Lung (tissue), 12 donors: ENCODE measurements around the gene VAT1. TPM values are rescaled to one million over a fixed set of nuclear protein-coding genes. Genes with fewer than 3 reads are reported as not detected.

ENCODE experiments used
- ATAC-seq: fragments of 200-7000 bp; cut with Tn5 transposase; one replicate; pipeline ENCODE4 v1.9.1; 2020; ENCODE audit warnings: moderate number of reproducible peaks; ENCODE audit not compliant: insufficient read depth, low FRiP score
- DNase-seq, 3 donors: peaks; one replicate each; pipeline ENCODE4 v3.0.0-alpha.2; 2013 to 2017
- H3K27ac ChIP-seq, 2 donors: one replicate each; pipeline ENCODE4 v1.5.1; 2013; ENCODE audit warnings: mild to moderate bottlenecking in 2 of 2, moderate library complexity in 2 of 2, control low read depth in 1 of 2, inconsistent platforms in 1 of 2, low read depth in 1 of 2, low read length in 1 of 2
- H3K27me3 ChIP-seq, 3 donors: one replicate each; pipeline ENCODE4 v1.5.1; 2013; ENCODE audit warnings: low read length in 2 of 3; ENCODE audit not compliant: control insufficient read depth in 3 of 3, insufficient read depth in 3 of 3
- H3K36me3 ChIP-seq, 4 donors: one replicate each; pipeline ENCODE4 v1.5.1; 2013; ENCODE audit warnings: low read length in 4 of 4, mild to moderate bottlenecking in 1 of 4, moderate library complexity in 1 of 4; ENCODE audit not compliant: control insufficient read depth in 4 of 4, insufficient read depth in 4 of 4
- H3K4me1 ChIP-seq, 5 donors: one replicate each; pipeline ENCODE4 v1.5.1; 2013; ENCODE audit warnings: low read length in 5 of 5, mild to moderate bottlenecking in 2 of 5, moderate library complexity in 1 of 5; ENCODE audit not compliant: control insufficient read depth in 5 of 5, insufficient read depth in 5 of 5
- H3K4me3 ChIP-seq: one replicate; pipeline ENCODE4 v1.5.1; 2013; ENCODE audit warnings: mild to moderate bottlenecking, control low read depth, moderate library complexity
- H3K9ac ChIP-seq, 2 donors: one replicate each; pipeline ENCODE4 v1.5.1; 2013; ENCODE audit warnings: low read length in 2 of 2, control low read depth in 1 of 2; ENCODE audit not compliant: insufficient read depth in 1 of 2
- H3K9me3 ChIP-seq, 4 donors: one replicate each; pipeline ENCODE4 v1.5.1; 2013; ENCODE audit warnings: low read length in 3 of 4, mild to moderate bottlenecking in 1 of 4, moderate library complexity in 1 of 4; ENCODE audit not compliant: control insufficient read depth in 4 of 4, insufficient read depth in 3 of 4
- CTCF ChIP-seq: IDR thresholded peaks from 2 replicates; pipeline ENCODE4 v1.5.1; 2012; ENCODE audit warnings: mild to moderate bottlenecking; ENCODE audit errors: control extremely low read depth, extremely low read depth
- WGBS, 2 donors: extraction: QIAGEN DNeasy Blood & Tissue Kit; methylation state at CpG; one replicate each; pipeline ENCODE4 v1.1.7; 2013; 5-methylcytosine and 5-hydroxymethylcytosine counted together
- polyA plus RNA-seq, 2 donors: library from polyadenylated mRNA; stranded (reverse); fragments of 200-250 nt; gene quantifications; one replicate each; pipeline ENCODE4 v1.2.1, GENCODE V29; 2013
- total RNA-seq, 2 donors: library from RNA; depleted of rRNA in 1 of 2; stranded (reverse); fragments of >200 nt in 1 of 2; gene quantifications; one replicate each; pipeline ENCODE4 v1.2.1, GENCODE V29; 2014 to 2021
- donor health status: control.
- donor health status: control.
- donor health status: Bipolar disorder and iron deficiency.
- donor health status: healthy.
- donor health status: DM: yes; HTN: yes; CAD: no.

VAT1 gene
- total and polyA plus RNA-seq, 4 donors, result 62.3 to 255 (median 121) TPM

GRCh38 chr17:43019418-43019817 lies 2.8 kb downstream of the VAT1 start:
- Histone ChIP-seq H3K27ac (peak overlapping the region in 1 of 2 donors; percentile 65), H3K27me3 (no peaks in the 10 kb centered on the region), H3K4me1 (peaks cover 0 to 29% (median 13%) of the 10 kb centered on the region in 5 donors), H3K36me3 (peaks cover 0 to 25% (median 1%) of the 10 kb centered on the region in 4 donors), H3K9ac (no peak overlapping the region), H3K4me3 (no peak overlapping the region), H3K9me3 (no peaks in the 10 kb centered on the region)
- DNase-seq (no peak), ATAC-seq (no peak)
- 23 to 31% methylated on average over 7 of the region's 7 CpGs for WGBS, 2 donors
- no peak for TF ChIP-seq CTCF

- Histone ChIP-seq H3K4me3 (no peak overlapping the region), H3K9me3 (no peaks in the 10 kb centered on the region), H3K4me1 (peaks cover 0 to 29% (median 13%) of the 10 kb centered on the region in 5 donors), H3K36me3 (peaks cover 0 to 29% (median 1%) of the 10 kb centered on the region in 4 donors), H3K27me3 (no peaks in the 10 kb centered on the region), H3K27ac (no peak overlapping the region), H3K9ac (no peak overlapping the region)
- DNase-seq (peak in 1 of 3 donors; percentile 26), ATAC-seq (no peak)
- 13 to 29% methylated on average over 4 of the region's 4 CpGs for WGBS, 2 donors
- no peak for TF ChIP-seq CTCF
These were observed 3.3 kb downstream of the VAT1 start for GRCh38 chr17:43018932-43019331.

GRCh38 chr17:43018008-43018853 lies 4.0 kb downstream of the VAT1 start:
- ATAC-seq (no peak), DNase-seq (peak in 2 of 3 donors; percentile 27 to 46)
- H3K4me3 ChIP-seq, result no peak overlapping the region
- no peaks in the 10 kb centered on the region for H3K27me3 ChIP-seq
- H3K36me3 ChIP-seq, result peaks cover 0 to 34% (median 6%) of the 10 kb centered on the region in 4 donors
- WGBS, 2 donors, result 63 to 67% methylated on average over 19 of the region's 19 CpGs
- no peak for TF ChIP-seq CTCF
- no peak overlapping the region for H3K9ac ChIP-seq
- peak overlapping the region in 1 of 2 donors; percentile 4 for H3K27ac ChIP-seq
- H3K4me1 ChIP-seq, result peaks cover 0 to 33% (median 13%) of the 10 kb centered on the region in 5 donors
- H3K9me3 ChIP-seq, result no peaks in the 10 kb centered on the region
